Measurements from ENCODE around the gene SHISA9. TPM values are rescaled to one million over a fixed set of nuclear protein-coding genes. Genes with fewer than 3 reads are reported as not detected.

The SHISA9 gene
- total RNA-seq, 1 experiment from 2014 or later = 0.29 TPM

DNA sequence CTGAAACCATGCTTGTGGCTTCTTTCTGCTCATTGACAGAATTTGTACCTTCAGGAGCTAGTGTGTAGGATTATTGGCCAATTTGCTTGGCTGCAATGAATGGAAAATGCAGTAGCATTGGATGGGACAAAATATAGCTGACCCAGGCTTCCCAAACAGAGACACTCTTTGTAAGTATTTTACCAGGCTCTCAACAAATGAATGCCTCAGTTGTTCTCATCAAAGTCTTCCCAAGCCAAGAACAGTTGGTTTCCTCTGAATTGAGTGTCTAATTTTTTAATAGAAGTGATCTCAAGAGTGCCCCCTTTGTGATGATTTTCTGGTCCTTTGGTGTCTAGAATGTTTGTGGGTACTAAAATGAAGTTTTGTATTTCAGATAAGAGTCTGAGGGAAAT, 140.9 kb downstream of the SHISA9 start:
- Histone ChIP-seq H3K27me3 (replicated peaks; ENCODE audit: control insufficient read depth, insufficient read depth, low read length) (no peaks in the 10 kb centered on the region), H3K36me3 (ENCODE audit: control insufficient read depth, insufficient read depth, low read length) (no peaks in the 10 kb centered on the region), H3K9me3 (no peaks in the 10 kb centered on the region), H3K4me1 (no peaks in the 10 kb centered on the region), H3K4me3 (ENCODE audit: low read depth, low read length) (no peak overlapping the region)
- TF ChIP-seq, protein P1, sequence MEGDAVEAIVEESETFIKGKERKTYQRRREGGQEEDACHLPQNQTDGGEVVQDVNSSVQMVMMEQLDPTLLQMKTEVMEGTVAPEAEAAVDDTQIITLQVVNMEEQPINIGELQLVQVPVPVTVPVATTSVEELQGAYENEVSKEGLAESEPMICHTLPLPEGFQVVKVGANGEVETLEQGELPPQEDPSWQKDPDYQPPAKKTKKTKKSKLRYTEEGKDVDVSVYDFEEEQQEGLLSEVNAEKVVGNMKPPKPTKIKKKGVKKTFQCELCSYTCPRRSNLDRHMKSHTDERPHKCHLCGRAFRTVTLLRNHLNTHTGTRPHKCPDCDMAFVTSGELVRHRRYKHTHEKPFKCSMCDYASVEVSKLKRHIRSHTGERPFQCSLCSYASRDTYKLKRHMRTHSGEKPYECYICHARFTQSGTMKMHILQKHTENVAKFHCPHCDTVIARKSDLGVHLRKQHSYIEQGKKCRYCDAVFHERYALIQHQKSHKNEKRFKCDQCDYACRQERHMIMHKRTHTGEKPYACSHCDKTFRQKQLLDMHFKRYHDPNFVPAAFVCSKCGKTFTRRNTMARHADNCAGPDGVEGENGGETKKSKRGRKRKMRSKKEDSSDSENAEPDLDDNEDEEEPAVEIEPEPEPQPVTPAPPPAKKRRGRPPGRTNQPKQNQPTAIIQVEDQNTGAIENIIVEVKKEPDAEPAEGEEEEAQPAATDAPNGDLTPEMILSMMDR (IDR thresholded peaks at IDR 0.05; ENCODE audit: insufficient read depth in 1 of 2, low read depth in 1 of 2, low read length in 1 of 2, severe bottlenecking in 1 of 2, unreplicated experiment in 1 of 2) = no peak
- ChIA-PET POLR2A (no interaction called here), CTCF (no interaction called here)
- intact Hi-C loops (cut with micrococcal nuclease; ENCODE audit: unreplicated experiment) = no loop called here
- Mint-ChIP-seq H3K27ac (ENCODE audit: unreplicated experiment) (no peak overlapping the region), H3K4me3 (ENCODE audit: unreplicated experiment) (no peak overlapping the region), H3K27me3 (ENCODE audit: insufficient read depth, unreplicated experiment) (peaks cover 4% of the 10 kb centered on the region), H3K9me3 (ENCODE audit: unreplicated experiment) (peaks cover 10% of the 10 kb centered on the region), H3K4me1 (ENCODE audit: low read depth, unreplicated experiment) (no peaks in the 10 kb centered on the region), H3K36me3 (ENCODE audit: insufficient read depth, unreplicated experiment) (no peaks in the 10 kb centered on the region)
- no peak for DNase-seq
- no TSS peak for BruUV-seq (replicated peaks)

DNA sequence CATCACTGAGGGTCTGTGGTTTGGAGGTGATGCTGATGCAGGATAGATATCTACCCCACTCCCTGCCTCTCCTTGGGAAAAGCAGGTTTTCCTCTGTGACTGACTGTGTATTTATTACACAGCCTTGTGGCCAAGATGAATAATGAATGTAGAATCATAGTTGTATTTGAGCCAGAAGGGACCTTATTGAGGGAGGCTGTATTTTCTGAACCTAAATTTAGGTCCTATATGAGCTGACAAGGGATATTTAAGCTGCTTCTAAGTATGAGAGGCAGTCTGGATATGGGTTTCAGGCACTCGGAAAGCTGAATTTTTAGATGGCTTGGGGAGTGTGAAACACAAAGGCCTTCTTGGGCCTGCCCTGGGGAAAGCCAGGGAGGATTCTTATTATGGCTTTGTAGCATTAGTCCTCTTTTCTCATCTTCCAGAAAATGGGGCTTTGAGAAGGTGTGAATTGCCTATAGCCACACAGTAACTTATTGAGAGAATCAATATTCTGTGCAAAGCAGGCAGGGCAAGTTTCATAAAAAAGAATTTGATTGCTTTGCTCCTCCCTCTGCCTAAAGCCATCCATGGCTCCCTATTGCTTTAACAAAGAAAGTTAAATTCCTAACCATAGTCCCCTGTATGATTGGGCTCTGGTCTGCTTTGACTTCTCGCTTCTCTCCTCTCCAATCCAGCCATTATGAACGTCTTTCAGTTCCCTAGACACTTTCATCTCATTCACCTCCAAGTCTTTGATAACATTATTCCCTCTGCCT, 144.8 kb downstream of the SHISA9 start:
- H3K4me3 ChIP-seq (ENCODE audit: low read depth, low read length) = no peak overlapping the region
- Mint-ChIP-seq H3K27ac (ENCODE audit: unreplicated experiment) (no peak overlapping the region), H3K36me3 (ENCODE audit: insufficient read depth, unreplicated experiment) (no peaks in the 10 kb centered on the region), H3K4me3 (ENCODE audit: unreplicated experiment) (no peak overlapping the region), H3K27me3 (ENCODE audit: insufficient read depth, unreplicated experiment) (peaks cover 4% of the 10 kb centered on the region), H3K4me1 (ENCODE audit: low read depth, unreplicated experiment) (no peaks in the 10 kb centered on the region), H3K9me3 (ENCODE audit: unreplicated experiment) (no peaks in the 10 kb centered on the region)
- no peaks in the 10 kb centered on the region for H3K9me3 ChIP-seq
- BruUV-seq (replicated peaks) = no TSS peak
- TF ChIP-seq, protein P1 (IDR thresholded peaks at IDR 0.05; ENCODE audit: insufficient read depth in 1 of 2, low read depth in 1 of 2, low read length in 1 of 2, severe bottlenecking in 1 of 2, unreplicated experiment in 1 of 2) = no peak
- ChIA-PET CTCF (no interaction called here), POLR2A (no interaction called here)
- H3K27me3 ChIP-seq (replicated peaks; ENCODE audit: control insufficient read depth, insufficient read depth, low read length) = no peaks in the 10 kb centered on the region
- intact Hi-C loops (cut with micrococcal nuclease; ENCODE audit: unreplicated experiment) = no loop called here
- no peak for DNase-seq
- H3K4me1 ChIP-seq = no peaks in the 10 kb centered on the region
- H3K36me3 ChIP-seq (ENCODE audit: control insufficient read depth, insufficient read depth, low read length) = no peaks in the 10 kb centered on the region

DNA sequence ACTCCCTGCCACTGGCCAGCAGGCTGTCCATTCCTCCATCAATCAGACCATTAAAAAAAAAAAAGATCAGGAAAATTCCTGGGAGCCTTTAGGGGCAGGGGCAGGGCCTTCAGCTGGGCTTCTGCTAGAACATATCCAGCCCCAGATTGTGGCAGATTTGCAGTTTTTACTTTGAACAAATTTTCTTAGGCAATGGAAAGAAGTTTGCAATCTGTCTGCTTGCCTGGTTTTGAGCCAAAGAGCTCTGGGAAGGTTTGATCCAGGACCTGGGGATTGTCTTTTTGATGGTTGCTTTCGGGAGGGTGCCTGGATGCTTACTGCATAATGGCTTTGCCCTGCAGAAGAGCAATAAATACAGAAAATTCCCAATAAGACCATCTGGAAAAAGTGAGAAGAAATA, 145.9 kb downstream of the SHISA9 start:
- Mint-ChIP-seq H3K9me3 (ENCODE audit: unreplicated experiment) (no peaks in the 10 kb centered on the region), H3K36me3 (ENCODE audit: insufficient read depth, unreplicated experiment) (no peaks in the 10 kb centered on the region), H3K27me3 (ENCODE audit: insufficient read depth, unreplicated experiment) (peaks cover 4% of the 10 kb centered on the region), H3K27ac (ENCODE audit: unreplicated experiment) (no peak overlapping the region), H3K4me3 (ENCODE audit: unreplicated experiment) (no peak overlapping the region), H3K4me1 (ENCODE audit: low read depth, unreplicated experiment) (no peaks in the 10 kb centered on the region)
- TF ChIP-seq, protein P1 (IDR thresholded peaks at IDR 0.05; ENCODE audit: insufficient read depth in 1 of 2, low read depth in 1 of 2, low read length in 1 of 2, severe bottlenecking in 1 of 2, unreplicated experiment in 1 of 2) = no peak
- Histone ChIP-seq H3K36me3 (ENCODE audit: control insufficient read depth, insufficient read depth, low read length) (no peaks in the 10 kb centered on the region), H3K27me3 (replicated peaks; ENCODE audit: control insufficient read depth, insufficient read depth, low read length) (no peaks in the 10 kb centered on the region), H3K4me1 (no peaks in the 10 kb centered on the region), H3K4me3 (ENCODE audit: low read depth, low read length) (no peak overlapping the region), H3K9me3 (no peaks in the 10 kb centered on the region)
- DNase-seq = no peak
- intact Hi-C loops (cut with micrococcal nuclease; ENCODE audit: unreplicated experiment) = no loop called here
- POLR2A ChIA-PET = no interaction called here
- CTCF ChIA-PET = no interaction called here
- no TSS peak for BruUV-seq (replicated peaks)
